Astrocyte (in vitro differentiated cells and primary cell): ENCODE data around the gene CHMP2A.

Experiments used
- CTCF ChIP-seq: IDR thresholded peaks from 2 replicates; pipeline ENCODE4 v1.5.1; 2011; ENCODE audit warnings: low read depth, mild to moderate bottlenecking, inconsistent platforms, low read length, moderate library complexity; ENCODE audit not compliant: insufficient read depth
- EZH2 ChIP-seq: IDR thresholded peaks from 2 replicates; pipeline ENCODE4 v1.6.1; 2012; ENCODE audit warnings: mild to moderate bottlenecking, low read length, inconsistent platforms; ENCODE audit not compliant: insufficient read depth

- no peak for TF ChIP-seq CTCF
- TF ChIP-seq EZH2, result no peak
Observed at GRCh38 chr19:58572818-58573657, 18.1 kb upstream of the CHMP2A start, which contains the start of gene MZF1.
